Mammary epithelial cell (primary cell): ENCODE measurements around the gene CACNG4.

Experiments
- CTCF ChIP-seq, 2 donors: IDR thresholded peaks in 1 of 2; conservative IDR thresholded peaks in 1 of 2; 2 replicates each; pipeline ENCODE4 v1.5.1; 2011 to 2012; ENCODE audit warnings: inconsistent platforms in 2 of 2, low read length in 2 of 2, mild to moderate bottlenecking in 2 of 2, control low read depth in 1 of 2, low read depth in 1 of 2; ENCODE audit not compliant: insufficient read depth in 1 of 2; ENCODE audit errors: extremely low read depth in 1 of 2
- EZH2 ChIP-seq: IDR thresholded peaks from 2 replicates; pipeline ENCODE4 v1.6.1; 2012; ENCODE audit warnings: low read length, inconsistent platforms, borderline replicate concordance

DNA sequence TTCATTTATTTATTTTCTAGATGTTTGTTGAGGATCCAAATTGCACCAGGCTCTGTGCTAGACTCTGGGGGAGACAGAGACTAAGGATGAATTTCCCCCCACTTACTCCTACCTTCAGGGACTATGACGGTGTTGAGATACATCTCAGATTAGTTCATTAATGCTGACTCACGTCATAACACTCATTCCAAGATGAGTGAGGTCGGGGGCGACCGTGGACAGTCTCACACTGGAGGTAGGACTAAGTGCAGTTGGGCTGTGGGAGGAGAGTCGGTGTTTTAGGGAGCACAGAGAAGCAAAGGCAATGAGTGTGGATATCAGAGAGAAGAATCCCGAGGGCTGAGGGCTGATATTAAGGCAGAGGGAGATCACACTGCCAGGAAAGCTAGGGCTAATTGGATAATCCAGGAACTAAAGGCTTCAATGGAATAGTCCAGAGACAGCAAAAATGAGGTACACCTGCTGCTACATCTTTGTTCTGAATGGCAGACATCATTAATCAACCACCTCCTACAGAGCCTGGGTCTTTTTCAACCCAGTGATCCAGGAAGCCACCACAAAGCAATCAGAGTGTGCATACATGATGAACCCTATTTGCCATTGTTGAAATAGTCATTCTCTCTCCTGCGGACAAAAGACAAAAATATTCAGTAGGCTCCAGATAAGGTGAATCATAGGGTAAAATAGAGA lies 38.6 kb upstream of the CACNG4 start:
- no peak for TF ChIP-seq EZH2
- no peak for TF ChIP-seq CTCF (conservative IDR thresholded peaks at IDR 0.05 in 1 of 2, IDR thresholded peaks at IDR 0.05 in 1 of 2; ENCODE audit: extremely low read depth in 1 of 2, insufficient read depth in 1 of 2, low read depth in 1 of 2, low read length in 2 of 2)
